ENCODE results near the gene RFX3. TPM values are rescaled to one million over a fixed set of nuclear protein-coding genes. Genes with fewer than 3 reads are reported as not detected.

The RFX3 gene
- total RNA-seq, 2 experiments from 2014 or later: 6.8 to 9.0 TPM

- H3K4me1 Mint-ChIP-seq (ENCODE audit: low read depth): no peaks in the 10 kb centered on the region
- CTCF ChIA-PET: no interaction called here
- no peaks in the 10 kb centered on the region for H3K27me3 Mint-ChIP-seq (ENCODE audit: low read depth)
- H3K4me3 Mint-ChIP-seq: no peak overlapping the region
- ATAC-seq (no peak), DNase-seq (no peak)
- POLR2A ChIA-PET: interaction anchor here (0.5 kb wide), 1 partner anchor 948 kb away, joined by 3 read pairs; no protein-coding TSS in a partner anchor
- peaks cover 9% of the 10 kb centered on the region for H3K9me3 Mint-ChIP-seq (ENCODE audit: insufficient read depth)
- peaks cover 4% of the 10 kb centered on the region for H3K36me3 Mint-ChIP-seq (ENCODE audit: low read depth)
- no peak overlapping the region for H3K27ac Mint-ChIP-seq
Measured at GRCh38 chr9:3370715-3371114, 155.1 kb downstream of the RFX3 start.

- ChIA-PET CTCF (no interaction called here), POLR2A (no interaction called here)
- Mint-ChIP-seq H3K4me1 (ENCODE audit: low read depth) (no peaks in the 10 kb centered on the region), H3K27ac (no peak overlapping the region), H3K9me3 (ENCODE audit: insufficient read depth) (no peaks in the 10 kb centered on the region), H3K27me3 (ENCODE audit: low read depth) (no peaks in the 10 kb centered on the region), H3K4me3 (no peak overlapping the region), H3K36me3 (ENCODE audit: low read depth) (no peaks in the 10 kb centered on the region)
- ATAC-seq: no peak
- DNase-seq: no peak
Measured at GRCh38 chr9:3367185-3367584, 158.6 kb downstream of the RFX3 start.

GRCh38 chr9:3361689-3362392, 164.0 kb downstream of the RFX3 start:
- no peaks in the 10 kb centered on the region for H3K9me3 Mint-ChIP-seq (ENCODE audit: insufficient read depth)
- H3K4me1 Mint-ChIP-seq (ENCODE audit: low read depth): no peaks in the 10 kb centered on the region
- CTCF ChIA-PET: no interaction called here
- H3K27me3 Mint-ChIP-seq (ENCODE audit: low read depth): no peaks in the 10 kb centered on the region
- H3K27ac Mint-ChIP-seq: no peak overlapping the region
- no peak overlapping the region for H3K4me3 Mint-ChIP-seq
- peaks cover 7% of the 10 kb centered on the region for H3K36me3 Mint-ChIP-seq (ENCODE audit: low read depth)
- DNase-seq (no peak), ATAC-seq (no peak)
- POLR2A ChIA-PET: no interaction called here

- CTCF ChIA-PET: no interaction called here
- ATAC-seq (no peak), DNase-seq (no peak)
- Mint-ChIP-seq H3K27me3 (ENCODE audit: low read depth) (no peaks in the 10 kb centered on the region), H3K9me3 (ENCODE audit: insufficient read depth) (no peaks in the 10 kb centered on the region), H3K4me1 (ENCODE audit: low read depth) (no peaks in the 10 kb centered on the region), H3K27ac (no peak overlapping the region), H3K4me3 (no peak overlapping the region), H3K36me3 (ENCODE audit: low read depth) (peaks cover 7% of the 10 kb centered on the region)
- POLR2A ChIA-PET: no interaction called here
Measured at GRCh38 chr9:3361116-3361515, 164.7 kb downstream of the RFX3 start.

GRCh38 chr9:3360245-3360644, 165.6 kb downstream of the RFX3 start:
- Mint-ChIP-seq H3K4me1 (ENCODE audit: low read depth) (no peaks in the 10 kb centered on the region), H3K4me3 (no peak overlapping the region), H3K36me3 (ENCODE audit: low read depth) (peaks cover 7% of the 10 kb centered on the region), H3K9me3 (ENCODE audit: insufficient read depth) (no peaks in the 10 kb centered on the region), H3K27me3 (ENCODE audit: low read depth) (no peaks in the 10 kb centered on the region), H3K27ac (no peak overlapping the region)
- DNase-seq (no peak), ATAC-seq (no peak)
- CTCF ChIA-PET: no interaction called here
- POLR2A ChIA-PET: no interaction called here

- no peak overlapping the region for H3K4me3 Mint-ChIP-seq
- H3K27me3 Mint-ChIP-seq (ENCODE audit: low read depth): no peaks in the 10 kb centered on the region
- CTCF ChIA-PET: no interaction called here
- no peak for ATAC-seq
- H3K27ac Mint-ChIP-seq: no peak overlapping the region
- H3K4me1 Mint-ChIP-seq (ENCODE audit: low read depth): no peaks in the 10 kb centered on the region
- POLR2A ChIA-PET: no interaction called here
- no peaks in the 10 kb centered on the region for H3K9me3 Mint-ChIP-seq (ENCODE audit: insufficient read depth)
- H3K36me3 Mint-ChIP-seq (ENCODE audit: low read depth): peaks cover 7% of the 10 kb centered on the region
- no peak for DNase-seq
Measured at GRCh38 chr9:3359778-3360177, 166.0 kb downstream of the RFX3 start.

GRCh38 chr9:3359048-3359692, 166.6 kb downstream of the RFX3 start:
- Mint-ChIP-seq H3K27ac (no peak overlapping the region), H3K27me3 (ENCODE audit: low read depth) (no peaks in the 10 kb centered on the region), H3K9me3 (ENCODE audit: insufficient read depth) (peaks cover 4% of the 10 kb centered on the region), H3K4me3 (no peak overlapping the region), H3K36me3 (ENCODE audit: low read depth) (peaks cover 7% of the 10 kb centered on the region), H3K4me1 (ENCODE audit: low read depth) (no peaks in the 10 kb centered on the region)
- ChIA-PET CTCF (no interaction called here), POLR2A (no interaction called here)
- no peak for ATAC-seq
- no peak for DNase-seq

GRCh38 chr9:3348169-3348568, 177.6 kb downstream of the RFX3 start:
- DNase-seq (no peak), ATAC-seq (no peak)
- Mint-ChIP-seq H3K9me3 (ENCODE audit: insufficient read depth) (no peaks in the 10 kb centered on the region), H3K27me3 (ENCODE audit: low read depth) (no peaks in the 10 kb centered on the region), H3K36me3 (ENCODE audit: low read depth) (no peaks in the 10 kb centered on the region), H3K4me1 (ENCODE audit: low read depth) (no peaks in the 10 kb centered on the region), H3K4me3 (no peak overlapping the region), H3K27ac (no peak overlapping the region)
- ChIA-PET POLR2A (no interaction called here), CTCF (no interaction called here)

- ChIA-PET CTCF (no interaction called here), POLR2A (no interaction called here)
- H3K27me3 Mint-ChIP-seq (ENCODE audit: low read depth): no peaks in the 10 kb centered on the region
- no peaks in the 10 kb centered on the region for H3K9me3 Mint-ChIP-seq (ENCODE audit: insufficient read depth)
- H3K4me3 Mint-ChIP-seq: no peak overlapping the region
- DNase-seq: no peak
- no peaks in the 10 kb centered on the region for H3K4me1 Mint-ChIP-seq (ENCODE audit: low read depth)
- H3K27ac Mint-ChIP-seq: no peak overlapping the region
- ATAC-seq: no peak
- H3K36me3 Mint-ChIP-seq (ENCODE audit: low read depth): no peaks in the 10 kb centered on the region
Measured at GRCh38 chr9:3346549-3346948, 179.3 kb downstream of the RFX3 start.

- peaks cover 5% of the 10 kb centered on the region for H3K9me3 Mint-ChIP-seq (ENCODE audit: insufficient read depth)
- H3K36me3 Mint-ChIP-seq (ENCODE audit: low read depth): peaks cover 5% of the 10 kb centered on the region
- DNase-seq (no peak), ATAC-seq (no peak)
- no peaks in the 10 kb centered on the region for H3K27me3 Mint-ChIP-seq (ENCODE audit: low read depth)
- H3K4me3 Mint-ChIP-seq: no peak overlapping the region
- ChIA-PET POLR2A (no interaction called here), CTCF (no interaction called here)
- no peaks in the 10 kb centered on the region for H3K4me1 Mint-ChIP-seq (ENCODE audit: low read depth)
- H3K27ac Mint-ChIP-seq: no peak overlapping the region
Measured at GRCh38 chr9:3343671-3344070, 182.1 kb downstream of the RFX3 start.

- H3K27me3 Mint-ChIP-seq (ENCODE audit: low read depth): no peaks in the 10 kb centered on the region
- DNase-seq (no peak), ATAC-seq (no peak)
- CTCF ChIA-PET: interaction anchor here (1.0 kb wide), 1 partner anchor 99 kb away, joined by 3 read pairs; no protein-coding TSS in a partner anchor
- H3K4me1 Mint-ChIP-seq (ENCODE audit: low read depth): peaks cover 6% of the 10 kb centered on the region
- H3K36me3 Mint-ChIP-seq (ENCODE audit: low read depth): peaks cover 5% of the 10 kb centered on the region
- no peak overlapping the region for H3K27ac Mint-ChIP-seq
- H3K4me3 Mint-ChIP-seq: no peak overlapping the region
- H3K9me3 Mint-ChIP-seq (ENCODE audit: insufficient read depth): peaks cover 5% of the 10 kb centered on the region
- POLR2A ChIA-PET: no interaction called here
Measured at GRCh38 chr9:3342159-3342777, 183.5 kb downstream of the RFX3 start.

GRCh38 chr9:3337515-3338225, 188.1 kb downstream of the RFX3 start:
- Mint-ChIP-seq H3K4me1 (ENCODE audit: low read depth) (peaks cover 8% of the 10 kb centered on the region), H3K9me3 (ENCODE audit: insufficient read depth) (peaks cover 5% of the 10 kb centered on the region), H3K27ac (no peak overlapping the region), H3K36me3 (ENCODE audit: low read depth) (peaks cover 7% of the 10 kb centered on the region), H3K4me3 (no peak overlapping the region), H3K27me3 (ENCODE audit: low read depth) (no peaks in the 10 kb centered on the region)
- POLR2A ChIA-PET: no interaction called here
- DNase-seq (no peak), ATAC-seq (peak; percentile 36)
- CTCF ChIA-PET: interaction anchor here (1.0 kb wide), 1 partner anchor 104 kb away, joined by 3 read pairs; no protein-coding TSS in a partner anchor

Data from activated CD8-positive, alpha-beta T cell treated with anti-CD3 and anti-CD28 coated beads, Interleukin-2, amount 10 ng/mL, durations not matched to agents 7 days and 5 days (primary cell).